Activated T-cell treated with anti-CD3 and anti-CD28 coated beads for 4 hours (primary cell): ENCODE measurements around the gene RASA2.

Source experiments
- DNase-seq: peaks from one replicate; pipeline ENCODE4 v3.0.0-alpha.2; 2020

The RASA2 gene

GRCh38 chr3:141540531-141540930, 53.7 kb downstream of the RASA2 start:
- no peak for DNase-seq

- no peak for DNase-seq
These were observed 55.6 kb downstream of the RASA2 start for GRCh38 chr3:141542202-141542969.

GRCh38 chr3:141542989-141543388, 56.2 kb downstream of the RASA2 start:
- DNase-seq: no peak

- no peak for DNase-seq
These were observed 57.9 kb downstream of the RASA2 start for GRCh38 chr3:141544697-141545096.

DNA sequence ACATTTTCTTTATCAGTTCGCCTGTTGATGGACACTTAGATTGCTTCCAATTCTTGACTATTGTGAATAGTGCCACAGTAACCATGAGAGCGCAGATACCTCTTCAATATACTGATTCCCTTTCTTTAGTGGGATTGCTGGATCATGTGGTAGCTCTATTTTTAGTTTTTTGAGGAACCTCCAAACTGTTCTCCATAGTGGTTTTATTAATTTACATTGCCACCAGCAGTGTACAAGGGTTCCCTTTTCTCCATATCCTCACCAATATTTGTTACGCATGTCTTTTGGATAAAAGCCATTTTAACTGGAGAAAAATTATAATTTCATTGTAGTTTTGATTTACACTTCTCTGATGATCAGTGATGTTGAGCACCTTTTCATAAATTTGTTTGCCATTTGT, 59.3 kb downstream of the RASA2 start:
- DNase-seq: no peak

DNA sequence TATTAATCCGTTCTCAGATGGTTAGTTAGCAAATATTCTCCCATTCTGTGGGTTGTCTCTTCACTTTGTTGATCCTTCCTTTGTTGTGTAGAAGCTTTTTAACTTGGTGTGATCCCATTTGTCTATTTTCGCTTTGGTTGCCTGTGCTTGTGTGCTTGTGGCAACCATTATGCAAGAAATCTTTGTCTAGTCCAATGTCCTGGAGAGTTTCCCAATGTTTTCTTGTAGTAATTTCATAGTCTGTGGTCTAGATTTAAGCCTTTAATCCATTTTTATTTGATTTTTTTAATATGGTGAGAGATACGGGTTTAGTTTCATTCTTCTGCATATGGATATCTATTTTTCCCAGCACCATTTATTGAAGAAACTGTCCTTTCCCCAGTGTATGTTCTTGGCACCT, 59.8 kb downstream of the RASA2 start:
- no peak for DNase-seq

DNA sequence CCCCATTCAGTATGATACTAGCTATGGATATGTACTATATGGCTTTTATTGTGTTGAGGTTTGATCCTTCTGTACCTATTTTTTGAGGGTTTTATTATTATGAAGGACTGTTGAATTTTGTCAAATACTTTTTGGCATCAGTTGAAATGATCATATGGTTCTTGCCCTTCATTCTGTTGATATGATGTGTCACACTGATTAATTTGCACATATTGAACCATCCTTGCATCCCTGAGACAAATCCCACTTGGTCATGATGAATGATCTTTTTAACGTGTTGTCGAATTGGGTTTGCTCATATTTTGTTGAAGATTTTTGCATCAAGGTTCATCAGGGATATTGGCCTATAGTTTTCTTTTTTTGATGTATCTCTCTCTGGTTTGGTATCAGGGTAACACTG, 61.0 kb downstream of the RASA2 start:
- DNase-seq: no peak

GRCh38 chr3:141550926-141551665, 64.3 kb downstream of the RASA2 start:
- DNase-seq: no peak

DNA sequence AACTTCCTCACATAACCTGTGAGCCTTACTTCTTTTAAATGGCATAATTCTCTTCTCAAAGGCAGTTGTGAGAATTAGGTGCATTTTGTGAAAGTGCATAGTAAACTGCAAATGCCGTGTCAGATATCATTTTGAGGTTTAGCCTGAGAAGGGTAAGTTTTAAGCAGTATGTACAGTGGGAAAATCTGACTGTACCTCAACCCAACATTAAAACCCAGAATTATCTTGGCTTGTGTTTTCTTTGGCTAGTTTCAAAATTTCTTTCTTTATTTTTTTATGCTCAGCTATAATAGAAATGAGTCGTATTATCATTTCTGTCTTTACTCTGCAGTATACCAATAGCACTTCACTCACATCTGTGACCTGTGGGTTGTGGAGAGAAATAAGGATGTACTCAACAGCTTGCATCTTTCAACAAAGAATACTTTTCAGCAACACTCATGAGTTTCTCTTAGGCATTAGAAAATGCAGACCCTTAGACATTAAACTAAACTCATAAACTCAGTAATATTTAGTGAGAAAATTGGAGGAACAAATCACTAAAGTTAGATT, 65.7 kb downstream of the RASA2 start:
- DNase-seq: no peak

GRCh38 chr3:141553055-141553454, 66.2 kb downstream of the RASA2 start:
- no peak for DNase-seq

- no peak for DNase-seq
These were observed 69.2 kb downstream of the RASA2 start for GRCh38 chr3:141556034-141556433.

GRCh38 chr3:141557961-141558706, 71.3 kb downstream of the RASA2 start:
- no peak for DNase-seq

- peak; percentile 46 for DNase-seq
These were observed 74.7 kb downstream of the RASA2 start for GRCh38 chr3:141561426-141562034.

DNA sequence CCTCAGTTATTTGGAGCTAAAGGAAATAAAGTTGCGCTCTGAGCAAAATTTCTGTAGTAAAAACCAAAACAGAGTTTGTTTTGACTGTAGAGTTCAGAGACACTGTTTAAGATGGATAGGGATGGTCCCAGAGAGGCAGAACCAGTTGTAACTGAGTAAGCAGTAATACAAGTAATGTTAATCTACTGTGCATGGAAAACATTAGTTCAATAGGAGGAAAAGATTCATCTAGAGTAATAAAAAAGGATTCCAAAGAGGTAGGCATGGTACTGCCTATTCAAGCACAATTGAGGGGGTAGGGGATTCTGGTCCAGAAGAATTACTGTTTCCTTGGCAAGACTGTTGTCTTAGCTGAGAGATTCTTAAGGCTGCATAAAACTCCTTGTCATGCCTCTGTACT, 77.4 kb downstream of the RASA2 start:
- no peak for DNase-seq

DNA sequence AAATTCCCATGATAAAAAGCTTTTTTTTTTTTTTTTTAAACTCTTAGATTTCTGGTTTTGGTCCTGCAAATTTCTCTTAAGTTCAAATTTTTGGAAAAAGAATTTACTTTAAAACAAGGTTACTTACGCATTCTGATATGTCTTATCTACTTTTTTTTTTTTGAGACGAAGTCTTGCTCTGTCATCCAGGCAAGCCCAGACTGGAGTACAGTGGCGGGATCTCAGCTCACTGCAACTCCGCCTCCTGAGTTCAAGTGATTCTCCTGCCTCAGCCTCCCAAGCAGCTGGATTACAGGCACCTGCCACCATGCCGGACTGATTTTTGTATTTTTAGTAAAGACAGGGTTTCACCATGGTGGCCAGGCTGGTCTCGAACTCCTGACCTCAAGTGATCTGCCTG, 83.2 kb downstream of the RASA2 start:
- no peak for DNase-seq

DNA sequence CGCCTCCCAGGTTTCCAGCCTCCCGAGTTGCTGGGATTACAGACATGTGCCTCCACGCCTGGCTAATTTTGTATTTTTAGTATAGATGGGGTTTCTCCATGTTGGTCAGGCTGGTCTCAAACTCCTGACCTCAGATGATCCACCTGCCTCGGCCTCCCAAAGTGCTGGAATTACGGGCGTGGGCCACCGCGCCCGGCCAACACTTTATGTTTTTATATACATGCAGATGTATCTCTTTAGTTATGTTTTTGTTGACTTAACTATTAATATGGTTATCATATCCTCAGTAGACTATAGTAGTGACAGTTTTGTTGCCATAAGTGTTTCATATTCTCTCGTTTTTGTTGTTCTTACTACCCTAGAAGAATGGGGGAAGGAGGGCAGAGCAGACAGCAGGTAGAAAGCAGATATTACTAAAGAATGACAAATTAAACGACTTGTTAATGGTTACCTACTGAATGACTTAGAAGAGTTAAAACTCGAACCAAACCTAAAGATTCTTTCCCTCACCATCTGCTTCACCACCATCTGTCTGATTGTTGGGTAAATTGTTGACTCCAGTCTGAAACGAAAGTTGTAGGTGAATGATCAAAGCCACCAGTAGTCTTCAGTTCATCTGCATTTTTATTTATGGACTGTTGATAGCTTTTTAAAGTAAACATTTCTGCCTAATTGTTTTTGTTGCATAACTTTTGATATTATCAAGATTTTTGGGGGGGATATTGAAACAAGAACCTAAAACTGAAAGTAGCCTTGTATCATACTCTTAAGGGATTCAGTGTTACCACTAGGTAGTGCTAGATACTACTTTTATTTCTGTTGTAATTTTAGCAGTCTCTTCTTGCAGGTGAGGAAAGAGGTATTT, 89.3 kb downstream of the RASA2 start:
- DNase-seq: no peak

- DNase-seq: no peak
These were observed 89.9 kb downstream of the RASA2 start for GRCh38 chr3:141576744-141577052.

- DNase-seq: no peak
These were observed 91.6 kb downstream of the RASA2 start for GRCh38 chr3:141578202-141578973.

DNA sequence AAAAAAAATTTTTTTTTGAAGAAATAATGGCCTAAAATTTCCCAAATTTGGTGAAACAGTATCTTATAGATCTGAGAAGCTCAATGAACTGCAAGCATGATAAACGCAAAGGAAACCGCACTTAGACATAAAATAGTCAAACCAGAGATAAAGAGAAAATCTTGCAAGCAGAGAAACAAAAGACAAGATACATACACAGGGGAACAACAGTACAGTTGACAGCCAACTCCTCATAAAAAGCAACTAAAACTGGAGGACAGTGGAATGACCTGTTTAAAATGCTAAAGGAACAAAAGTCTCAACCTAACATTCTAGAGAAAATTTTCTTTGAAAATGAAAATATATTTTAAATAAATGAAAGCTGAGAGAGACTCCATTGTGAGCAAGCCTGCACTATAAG, 107.5 kb downstream of the RASA2 start:
- DNase-seq: no peak

DNA sequence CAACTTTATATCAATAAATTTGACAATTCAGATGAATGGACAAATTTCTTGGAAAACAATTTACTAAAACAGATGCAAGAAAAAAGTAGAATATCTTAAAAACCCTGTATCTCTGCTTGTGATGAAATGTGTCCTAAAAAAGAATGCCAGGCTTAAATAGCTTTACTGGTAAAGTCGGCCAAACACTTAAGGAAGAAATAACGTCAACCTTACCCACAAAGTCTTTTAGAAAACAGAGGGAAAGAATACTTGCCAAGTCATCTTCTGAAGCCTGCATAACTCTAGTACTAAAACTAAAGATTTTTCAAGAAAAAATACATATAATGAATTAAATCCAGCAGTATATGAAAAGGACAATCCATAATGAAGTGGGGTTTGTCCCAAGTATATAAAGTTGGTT, 111.1 kb downstream of the RASA2 start:
- DNase-seq: no peak

- no peak for DNase-seq
These were observed 113.5 kb downstream of the RASA2 start for GRCh38 chr3:141600331-141600730.
